Measurements from ENCODE around the gene PERM1. TPM values are rescaled to one million over a fixed set of nuclear protein-coding genes. Genes with fewer than 3 reads are reported as not detected.
A peak's percentile ranks its signal among the peaks of the same experiment; 100 is the strongest.

The PERM1 gene
- total and polyA plus RNA-seq, 9 of the 15 experiments (the other 6 are each of a cell fraction or from before 2014, with no cell fraction given): not detected

GRCh38 chr1:958823-959730, 22.8 kb downstream of the PERM1 start, which contains the start of gene NOC2L (continued):
- TF ChIP-seq COPS2 (conservative IDR thresholded peaks at IDR 0.05): no peak
- no peak for TF ChIP-seq ZC3H8 (IDR thresholded peaks at IDR 0.05)
- no peak for TF ChIP-seq BDP1 (IDR thresholded peaks at IDR 0.05; ENCODE audit: insufficient read depth, insufficient read length)
- TF ChIP-seq NFIC (IDR thresholded peaks at IDR 0.05): no peak
- TF ChIP-seq TAF1 (IDR thresholded peaks at IDR 0.05; ENCODE audit: control insufficient read depth, extremely low read depth, insufficient read depth, low read length, severe bottlenecking): peak; percentile 80
- TF ChIP-seq PHB2 (IDR thresholded peaks at IDR 0.05; ENCODE audit: low read depth): no peak
- no peak for TF ChIP-seq BRF2 (IDR thresholded peaks at IDR 0.05; ENCODE audit: borderline replicate concordance, insufficient read depth, insufficient read length)
- TF ChIP-seq IFI16 (CRISPR knock-in tag; IDR thresholded peaks at IDR 0.05): no peak
- no peak for TF ChIP-seq E2F3 (CRISPR knock-in tag; IDR thresholded peaks at IDR 0.05)
- peak; percentile 45 for TF ChIP-seq ELF2 (CRISPR knock-in tag; IDR thresholded peaks at IDR 0.05)
- no peak for TF ChIP-seq XRCC4 (IDR thresholded peaks at IDR 0.05; ENCODE audit: extremely low read depth, insufficient read depth, insufficient read length)
- TF ChIP-seq MLX (CRISPR knock-in tag; conservative IDR thresholded peaks at IDR 0.05): 0 out of 4 replicates have a peak, but pooled peaks have one; percentile 27 to 28
- no peak for TF ChIP-seq ZNF766 (CRISPR knock-in tag; conservative IDR thresholded peaks at IDR 0.05)
- no peak for TF ChIP-seq PCBP2 (IDR thresholded peaks at IDR 0.05; ENCODE audit: low read depth, low read length, poor library complexity, severe bottlenecking)
- no peak for TF ChIP-seq ZFPM2 (CRISPR knock-in tag; IDR thresholded peaks at IDR 0.05)
- no peak for TF ChIP-seq TRIM25 (IDR thresholded peaks at IDR 0.05; ENCODE audit: borderline replicate concordance)
- TF ChIP-seq NFIX (CRISPR knock-in tag; IDR thresholded peaks at IDR 0.05; ENCODE audit: low read depth): no peak
- TF ChIP-seq CHD4 (IDR thresholded peaks at IDR 0.05; ENCODE audit: insufficient read depth, insufficient replicate concordance, low read depth, low read length, poor library complexity, severe bottlenecking): no peak
- no peak for TF ChIP-seq CEBPB (tag; IDR thresholded peaks at IDR 0.05)
- TF ChIP-seq STAT6 (CRISPR knock-in tag; IDR thresholded peaks at IDR 0.05): peak; percentile 50; the same call in 1 of the 2 replicates
- TF ChIP-seq TAF9B (IDR thresholded peaks at IDR 0.05; ENCODE audit: partially characterized antibody): no peak
- peak; percentile 88 for TF ChIP-seq ZFP36 (IDR thresholded peaks at IDR 0.05; ENCODE audit: low read depth, low read length, partially characterized antibody)

All from K562 (cell line).